HepG2 (cell line): ENCODE results near the gene CD300A. TPM values are rescaled to one million over a fixed set of nuclear protein-coding genes. Genes with fewer than 3 reads are reported as not detected.

ENCODE experiments used
- AHR ChIP-seq: IDR thresholded peaks from 2 replicates; pipeline ENCODE4 v1.6.1; 2018; ENCODE audit warnings: missing genetic modification reagents, missing compliant biosample characterization
- ATAD3A ChIP-seq: sonication (generic); formaldehyde crosslinking; IDR thresholded peaks from 2 replicates; pipeline ENCODE4 v1.4.0; 2020; ENCODE audit warnings: missing genetic modification reagents
- HIVEP1 ChIP-seq: sonication (generic); formaldehyde crosslinking; IDR thresholded peaks from 2 replicates; pipeline ENCODE4 v1.4.0; 2020; ENCODE audit warnings: mild to moderate bottlenecking, missing genetic modification reagents
- HOXA5 ChIP-seq: sonication (generic); formaldehyde crosslinking; IDR thresholded peaks from 2 replicates; pipeline ENCODE4 v1.4.0; 2020; ENCODE audit warnings: missing genetic modification reagents
- KLF15 ChIP-seq: sonication (generic); formaldehyde crosslinking; IDR thresholded peaks from 2 replicates; pipeline ENCODE4 v1.8.1; 2023; ENCODE audit warnings: borderline replicate concordance, mild to moderate bottlenecking, inconsistent platforms, missing genetic modification reagents, mixed read lengths
- RARG ChIP-seq: sonication (generic); formaldehyde crosslinking; IDR thresholded peaks from 2 replicates; pipeline ENCODE4 v1.4.0; 2020; ENCODE audit warnings: low read depth, mild to moderate bottlenecking, missing genetic modification reagents
- SCMH1 ChIP-seq: sonication (generic); formaldehyde crosslinking; IDR thresholded peaks from 2 replicates; pipeline ENCODE4 v1.9.0; 2021; ENCODE audit warnings: missing genetic modification reagents, mild to moderate bottlenecking, borderline replicate concordance
- SRSF1 ChIP-seq: fragments of 200-400 bp; formaldehyde crosslinking; optimal IDR thresholded peaks from 2 replicates; pipeline ENCODE3; 2017; ENCODE audit warnings: mild to moderate bottlenecking, low read depth, low read length, moderate library complexity
- ZNF563 ChIP-seq: sonication (generic); formaldehyde crosslinking; IDR thresholded peaks from 2 replicates; pipeline ENCODE4 v1.8.0; 2022; ENCODE audit warnings: mild to moderate bottlenecking, moderate library complexity, missing genetic modification reagents
- ZNF850 ChIP-seq: sonication (generic); formaldehyde crosslinking; conservative IDR thresholded peaks from 2 replicates; pipeline ENCODE4 v1.9.0; 2021; ENCODE audit warnings: mild to moderate bottlenecking, missing genetic modification reagents
- ZSCAN12 ChIP-seq: sonication (generic); formaldehyde crosslinking; IDR thresholded peaks from 2 replicates; pipeline ENCODE4 v1.9.0; 2021; ENCODE audit warnings: mild to moderate bottlenecking, missing genetic modification reagents
- polyA plus RNA-seq, 8 experiments: library from polyadenylated mRNA; depleted of rRNA in 3 of 8; stranded (reverse) in 7 of 8; unstranded in 1 of 8; fragments of >200 nt; fragmentation: Illumina TruSeq in 4 of 8; extraction: Trizol in 4 of 8; gene quantifications; 2 replicates each; pipeline versions ENCODE4 v1.2.1 to v1.2.3, GENCODE V29; 2011 to 2016; ENCODE audit warnings: low read depth in 4 of 8, missing spikeins in 1 of 8, mixed read lengths in 1 of 8; ENCODE audit not compliant: insufficient read depth in 1 of 8
- total RNA-seq, 5 experiments: library from RNA; depleted of rRNA; stranded (reverse); fragments of >200 nt; fragmentation: Illumina TruSeq; extraction: Trizol; gene quantifications; 2 replicates each; pipeline ENCODE4 v1.2.3, GENCODE V29; 2016; ENCODE audit warnings: low read depth in 1 of 5
- TF ChIP-seq, protein P1 (sequence below): sonication (generic); formaldehyde crosslinking; IDR thresholded peaks from 2 replicates; pipeline ENCODE4 v1.5.0; 2020; ENCODE audit warnings: missing genetic modification reagents
- TF ChIP-seq, protein P2 (sequence below): sonication (generic); formaldehyde crosslinking; IDR thresholded peaks from 2 replicates; pipeline ENCODE4 v1.4.0; 2020; ENCODE audit warnings: missing genetic modification reagents
- TF ChIP-seq, protein P3 (sequence below): sonication (generic); formaldehyde crosslinking; IDR thresholded peaks from 2 replicates; pipeline ENCODE4 v1.8.0; 2023; ENCODE audit warnings: mild to moderate bottlenecking, missing genetic modification reagents
- TF ChIP-seq, protein P4 (sequence below), 2 experiments: sonication (generic) in 1 of 2; formaldehyde crosslinking in 1 of 2; IDR thresholded peaks; 2 replicates each; pipeline versions ENCODE4 v1.4.0 to v1.6.1; 2016 to 2020; ENCODE audit warnings: borderline replicate concordance in 1 of 2, low read depth in 1 of 2, mild to moderate bottlenecking in 1 of 2, missing genetic modification reagents in 1 of 2
- TF ChIP-seq, protein P5 (sequence below): sonication (generic); formaldehyde crosslinking; IDR thresholded peaks from 2 replicates; pipeline ENCODE4 v1.4.0; 2020; ENCODE audit warnings: missing genetic modification reagents, mild to moderate bottlenecking, borderline replicate concordance

CD300A gene
- total and polyA plus RNA-seq, 2 of the 13 experiments (the other 11 are each of a cell fraction or from before 2014, with no cell fraction given) = not detected

DNA sequence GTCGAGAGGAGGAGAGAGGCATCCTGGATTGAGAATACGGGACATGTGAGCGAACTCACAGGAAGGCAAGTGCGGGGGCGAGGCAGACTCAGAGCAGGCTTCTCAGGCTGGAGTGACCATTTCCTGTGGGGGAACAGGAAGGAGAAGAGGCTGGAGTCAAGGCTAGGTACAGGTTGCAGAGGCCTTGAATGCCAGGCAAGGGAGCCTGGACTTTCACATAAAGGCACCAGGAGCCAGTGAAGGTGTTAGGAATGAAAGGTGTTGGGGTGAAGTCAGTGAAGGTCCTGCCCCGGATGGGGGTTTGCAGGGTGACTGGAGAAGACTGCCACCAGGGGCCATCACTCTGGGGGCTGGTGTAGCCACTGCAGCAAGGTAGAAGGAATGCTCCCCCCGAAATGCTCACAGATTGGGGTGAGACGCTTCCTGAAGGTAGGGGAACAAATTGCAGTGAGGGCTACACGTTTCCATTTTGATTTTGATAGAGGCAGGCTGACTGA is 39.8 kb upstream of the CD300A start (continued):
- TF ChIP-seq, protein P1, sequence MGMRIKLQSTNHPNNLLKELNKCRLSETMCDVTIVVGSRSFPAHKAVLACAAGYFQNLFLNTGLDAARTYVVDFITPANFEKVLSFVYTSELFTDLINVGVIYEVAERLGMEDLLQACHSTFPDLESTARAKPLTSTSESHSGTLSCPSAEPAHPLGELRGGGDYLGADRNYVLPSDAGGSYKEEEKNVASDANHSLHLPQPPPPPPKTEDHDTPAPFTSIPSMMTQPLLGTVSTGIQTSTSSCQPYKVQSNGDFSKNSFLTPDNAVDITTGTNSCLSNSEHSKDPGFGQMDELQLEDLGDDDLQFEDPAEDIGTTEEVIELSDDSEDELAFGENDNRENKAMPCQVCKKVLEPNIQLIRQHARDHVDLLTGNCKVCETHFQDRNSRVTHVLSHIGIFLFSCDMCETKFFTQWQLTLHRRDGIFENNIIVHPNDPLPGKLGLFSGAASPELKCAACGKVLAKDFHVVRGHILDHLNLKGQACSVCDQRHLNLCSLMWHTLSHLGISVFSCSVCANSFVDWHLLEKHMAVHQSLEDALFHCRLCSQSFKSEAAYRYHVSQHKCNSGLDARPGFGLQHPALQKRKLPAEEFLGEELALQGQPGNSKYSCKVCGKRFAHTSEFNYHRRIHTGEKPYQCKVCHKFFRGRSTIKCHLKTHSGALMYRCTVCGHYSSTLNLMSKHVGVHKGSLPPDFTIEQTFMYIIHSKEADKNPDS = no peak
- TF ChIP-seq, protein P2, sequence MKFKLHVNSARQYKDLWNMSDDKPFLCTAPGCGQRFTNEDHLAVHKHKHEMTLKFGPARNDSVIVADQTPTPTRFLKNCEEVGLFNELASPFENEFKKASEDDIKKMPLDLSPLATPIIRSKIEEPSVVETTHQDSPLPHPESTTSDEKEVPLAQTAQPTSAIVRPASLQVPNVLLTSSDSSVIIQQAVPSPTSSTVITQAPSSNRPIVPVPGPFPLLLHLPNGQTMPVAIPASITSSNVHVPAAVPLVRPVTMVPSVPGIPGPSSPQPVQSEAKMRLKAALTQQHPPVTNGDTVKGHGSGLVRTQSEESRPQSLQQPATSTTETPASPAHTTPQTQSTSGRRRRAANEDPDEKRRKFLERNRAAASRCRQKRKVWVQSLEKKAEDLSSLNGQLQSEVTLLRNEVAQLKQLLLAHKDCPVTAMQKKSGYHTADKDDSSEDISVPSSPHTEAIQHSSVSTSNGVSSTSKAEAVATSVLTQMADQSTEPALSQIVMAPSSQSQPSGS (CRISPR knock-in tag) = no peak
- TF ChIP-seq AHR (CRISPR knock-in tag) = no peak
- no peak for TF ChIP-seq KLF15 (CRISPR knock-in tag)
- TF ChIP-seq ATAD3A (CRISPR knock-in tag) = no peak
- peak; percentile 6; the same call in 1 of the 2 replicates for TF ChIP-seq ZNF563 (CRISPR knock-in tag)
- TF ChIP-seq, protein P3, sequence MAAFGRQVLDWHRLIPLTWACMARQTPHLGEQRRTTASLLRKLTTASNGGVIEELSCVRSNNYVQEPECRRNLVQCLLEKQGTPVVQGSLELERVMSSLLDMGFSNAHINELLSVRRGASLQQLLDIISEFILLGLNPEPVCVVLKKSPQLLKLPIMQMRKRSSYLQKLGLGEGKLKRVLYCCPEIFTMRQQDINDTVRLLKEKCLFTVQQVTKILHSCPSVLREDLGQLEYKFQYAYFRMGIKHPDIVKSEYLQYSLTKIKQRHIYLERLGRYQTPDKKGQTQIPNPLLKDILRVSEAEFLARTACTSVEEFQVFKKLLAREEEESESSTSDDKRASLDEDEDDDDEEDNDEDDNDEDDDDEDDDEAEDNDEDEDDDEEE (CRISPR knock-in tag) = peak; percentile 83; the same call in 1 of the 2 replicates
- TF ChIP-seq RARG = no peak
- TF ChIP-seq HOXA5 (CRISPR knock-in tag) = 0 out of 2 replicates have a peak, but pooled peaks have one; percentile 15
- TF ChIP-seq SCMH1 (CRISPR knock-in tag) = no peak
- TF ChIP-seq ZNF850 (CRISPR knock-in tag) = no peak
- TF ChIP-seq ZSCAN12 (CRISPR knock-in tag) = no peak
- TF ChIP-seq, protein P4, sequence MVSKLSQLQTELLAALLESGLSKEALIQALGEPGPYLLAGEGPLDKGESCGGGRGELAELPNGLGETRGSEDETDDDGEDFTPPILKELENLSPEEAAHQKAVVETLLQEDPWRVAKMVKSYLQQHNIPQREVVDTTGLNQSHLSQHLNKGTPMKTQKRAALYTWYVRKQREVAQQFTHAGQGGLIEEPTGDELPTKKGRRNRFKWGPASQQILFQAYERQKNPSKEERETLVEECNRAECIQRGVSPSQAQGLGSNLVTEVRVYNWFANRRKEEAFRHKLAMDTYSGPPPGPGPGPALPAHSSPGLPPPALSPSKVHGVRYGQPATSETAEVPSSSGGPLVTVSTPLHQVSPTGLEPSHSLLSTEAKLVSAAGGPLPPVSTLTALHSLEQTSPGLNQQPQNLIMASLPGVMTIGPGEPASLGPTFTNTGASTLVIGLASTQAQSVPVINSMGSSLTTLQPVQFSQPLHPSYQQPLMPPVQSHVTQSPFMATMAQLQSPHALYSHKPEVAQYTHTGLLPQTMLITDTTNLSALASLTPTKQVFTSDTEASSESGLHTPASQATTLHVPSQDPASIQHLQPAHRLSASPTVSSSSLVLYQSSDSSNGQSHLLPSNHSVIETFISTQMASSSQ (IDR thresholded peaks at IDR 0.05; ENCODE audit: low read depth) = 0 out of 2 replicates have a peak, but pooled peaks have one; percentile 12
- TF ChIP-seq, protein P4 (CRISPR knock-in tag; IDR thresholded peaks at IDR 0.05; ENCODE audit: borderline replicate concordance) = no peak
- no peak for TF ChIP-seq HIVEP1 (CRISPR knock-in tag)
- TF ChIP-seq, protein P5, sequence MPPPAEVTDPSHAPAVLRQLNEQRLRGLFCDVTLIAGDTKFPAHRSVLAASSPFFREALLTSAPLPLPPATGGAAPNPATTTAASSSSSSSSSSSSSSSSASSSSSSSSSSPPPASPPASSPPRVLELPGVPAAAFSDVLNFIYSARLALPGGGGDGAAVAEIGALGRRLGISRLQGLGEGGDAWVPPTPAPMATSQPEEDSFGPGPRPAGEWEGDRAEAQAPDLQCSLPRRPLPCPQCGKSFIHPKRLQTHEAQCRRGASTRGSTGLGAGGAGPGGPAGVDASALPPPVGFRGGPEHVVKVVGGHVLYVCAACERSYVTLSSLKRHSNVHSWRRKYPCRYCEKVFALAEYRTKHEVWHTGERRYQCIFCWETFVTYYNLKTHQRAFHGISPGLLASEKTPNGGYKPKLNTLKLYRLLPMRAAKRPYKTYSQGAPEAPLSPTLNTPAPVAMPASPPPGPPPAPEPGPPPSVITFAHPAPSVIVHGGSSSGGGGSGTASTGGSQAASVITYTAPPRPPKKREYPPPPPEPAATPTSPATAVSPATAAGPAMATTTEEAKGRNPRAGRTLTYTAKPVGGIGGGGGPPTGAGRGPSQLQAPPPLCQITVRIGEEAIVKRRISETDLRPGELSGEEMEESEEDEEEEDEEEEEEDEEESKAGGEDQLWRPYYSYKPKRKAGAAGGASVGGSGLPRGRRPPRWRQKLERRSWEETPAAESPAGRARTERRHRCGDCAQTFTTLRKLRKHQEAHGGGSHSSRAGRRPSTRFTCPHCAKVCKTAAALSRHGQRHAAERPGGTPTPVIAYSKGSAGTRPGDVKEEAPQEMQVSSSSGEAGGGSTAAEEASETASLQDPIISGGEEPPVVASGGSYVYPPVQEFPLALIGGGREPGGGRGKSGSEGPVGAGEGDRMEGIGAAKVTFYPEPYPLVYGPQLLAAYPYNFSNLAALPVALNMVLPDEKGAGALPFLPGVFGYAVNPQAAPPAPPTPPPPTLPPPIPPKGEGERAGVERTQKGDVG (CRISPR knock-in tag) = no peak
- TF ChIP-seq SRSF1 = no peak
